T-helper 9 cell (primary cell): ENCODE results near the gene KRT79.
"Not testable (repeated sequence)": the region's sequence is repeated elsewhere in the genome, so short reads cannot be mapped to it uniquely, and the experiment has no call there.

Experiments used
- DNase-seq: peaks from one replicate; pipeline ENCODE4 v3.0.0-alpha.2; 2020
- total RNA-seq, 2 donors: gene quantifications; one replicate each; lab custom pipeline; 2026; lab: John Stamatoyannopoulos, UW

KRT79 gene
- 0 reads per million in 2 donors for total RNA-seq

GRCh38 chr12:52833922-52834726, at the start of gene KRT79:
Gene KRT79, minus strand, starts transcription at chr12:52834311. Its CDS starts 51 bp downstream, at chr12:52834260.
- no peak for DNase-seq

DNA sequence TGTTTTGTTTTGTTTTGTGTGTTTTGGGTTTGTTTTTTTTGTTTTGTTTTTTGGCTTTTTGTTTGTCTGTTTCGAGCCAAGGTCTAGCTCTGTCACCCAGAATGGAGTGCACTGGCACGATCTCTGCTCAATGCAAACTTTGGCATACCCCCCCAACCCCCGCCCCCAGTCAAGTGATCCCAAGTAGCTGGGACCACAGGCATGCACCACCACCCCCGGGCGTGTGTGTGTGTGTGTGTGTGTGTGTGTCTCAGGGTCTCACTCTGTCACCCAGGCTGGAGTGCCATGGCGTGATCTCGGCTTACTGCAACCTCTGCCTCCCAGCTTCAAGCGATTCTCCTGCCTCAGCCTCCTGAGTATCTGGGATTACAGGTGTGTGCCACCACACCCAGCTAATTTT, 46.4 kb upstream of the KRT79 start:
- not testable (repeated sequence) for DNase-seq

DNA sequence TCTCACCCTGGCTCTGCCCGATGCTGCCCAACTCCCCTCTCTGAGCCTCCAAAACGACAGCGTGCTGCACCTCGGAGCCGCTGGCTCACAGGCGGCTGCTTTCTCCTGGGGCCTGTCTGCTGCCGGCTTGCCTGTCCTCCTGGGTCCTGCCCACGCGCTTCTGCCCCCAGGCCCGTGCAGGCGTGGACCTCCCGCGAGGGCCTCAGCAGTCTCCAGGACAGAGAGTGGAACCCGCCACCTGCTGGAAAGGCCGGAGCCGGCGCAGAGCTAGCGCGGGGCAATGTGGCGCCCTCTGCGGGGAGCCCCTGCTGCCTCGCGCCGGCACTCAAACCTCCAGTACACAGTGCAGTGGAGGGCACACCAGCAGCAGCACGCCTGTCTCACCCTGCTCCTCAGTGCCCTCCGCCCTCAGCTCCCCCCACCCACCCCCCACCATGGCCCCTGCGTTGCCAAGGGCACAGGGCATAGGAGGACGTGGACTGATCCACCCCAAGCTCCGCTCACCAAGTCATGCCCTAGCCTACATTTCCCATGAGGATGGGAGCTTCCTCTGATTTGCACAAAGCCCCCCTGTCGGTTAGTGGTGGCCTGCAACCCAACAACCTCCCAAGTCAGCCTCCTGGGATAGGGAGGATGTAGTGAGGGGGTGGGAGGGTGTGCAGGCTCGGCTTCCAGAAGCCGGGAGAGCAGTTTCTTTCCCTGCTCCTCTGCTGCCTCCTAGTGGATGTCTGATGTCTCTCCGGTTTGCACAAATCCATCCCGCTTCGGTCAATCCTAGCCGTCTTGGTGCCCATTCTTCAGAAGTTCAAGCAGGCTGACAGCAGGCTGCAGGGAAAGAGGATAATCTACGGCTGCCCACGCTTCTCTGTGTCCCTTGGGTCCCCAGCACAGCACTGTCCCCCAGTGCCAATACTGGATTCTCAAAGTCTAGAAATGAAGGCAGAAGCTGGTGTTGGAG, 45.6 kb upstream of the KRT79 start:
- peak; percentile 51 for DNase-seq

DNA sequence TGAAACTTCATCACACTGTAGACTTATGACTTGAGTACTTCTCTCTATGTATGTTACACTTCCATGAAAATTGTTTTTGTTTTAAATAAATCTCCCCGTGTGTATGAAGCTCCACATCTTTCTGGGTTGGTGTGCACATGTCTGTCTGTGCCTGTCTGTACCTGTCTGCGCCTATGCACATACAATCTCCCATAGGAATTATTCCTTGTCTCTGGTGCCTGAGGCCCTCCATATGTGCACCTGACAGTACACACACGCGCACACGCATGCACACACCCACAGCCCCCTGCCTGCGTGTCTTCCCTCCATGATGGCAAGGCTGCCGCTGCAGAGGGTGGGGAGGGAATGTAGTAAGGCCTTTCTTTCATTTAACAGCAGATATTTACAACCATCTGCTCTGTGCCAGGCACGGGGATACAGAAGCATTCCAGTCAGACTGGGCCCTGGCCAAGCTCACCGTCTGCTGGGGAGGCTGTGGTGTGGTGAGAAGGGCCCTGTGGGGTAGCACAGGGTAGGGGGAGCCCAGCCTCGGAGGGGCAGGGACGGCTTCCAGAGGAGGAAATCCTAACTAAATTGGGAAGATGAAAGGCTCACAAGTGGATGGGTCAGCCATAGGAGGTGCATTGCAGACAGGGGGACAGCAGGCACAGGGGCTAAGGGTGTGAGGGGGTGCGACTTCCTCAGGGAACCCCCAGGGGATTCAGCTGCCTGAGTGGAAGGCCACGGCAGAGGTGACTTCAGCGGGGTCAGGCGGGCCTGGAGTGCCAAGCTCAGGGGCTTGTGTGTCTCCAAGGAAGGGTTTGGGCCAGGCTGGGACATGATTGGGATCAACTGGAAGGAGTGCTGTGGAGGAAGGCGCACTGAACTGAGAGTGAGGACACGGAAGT, 44.6 kb upstream of the KRT79 start:
- no peak for DNase-seq

DNA sequence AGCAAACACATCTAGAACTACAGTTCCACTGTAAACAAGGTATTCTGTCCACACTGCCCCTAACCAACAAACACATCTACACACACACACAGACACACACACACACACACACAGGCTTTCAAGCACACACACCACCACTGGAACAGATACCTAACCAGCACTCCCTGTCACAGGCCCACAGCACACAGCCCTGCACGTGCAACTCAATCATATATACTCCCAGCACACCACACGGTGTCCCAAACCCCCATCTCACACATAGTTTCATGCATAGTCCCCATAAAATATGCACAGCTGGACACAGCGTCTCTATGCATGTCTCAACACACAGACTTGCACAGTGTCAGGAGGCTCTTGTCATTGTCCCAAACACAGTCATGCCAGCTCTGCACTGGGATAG, 43.1 kb upstream of the KRT79 start:
- no peak for DNase-seq

DNA sequence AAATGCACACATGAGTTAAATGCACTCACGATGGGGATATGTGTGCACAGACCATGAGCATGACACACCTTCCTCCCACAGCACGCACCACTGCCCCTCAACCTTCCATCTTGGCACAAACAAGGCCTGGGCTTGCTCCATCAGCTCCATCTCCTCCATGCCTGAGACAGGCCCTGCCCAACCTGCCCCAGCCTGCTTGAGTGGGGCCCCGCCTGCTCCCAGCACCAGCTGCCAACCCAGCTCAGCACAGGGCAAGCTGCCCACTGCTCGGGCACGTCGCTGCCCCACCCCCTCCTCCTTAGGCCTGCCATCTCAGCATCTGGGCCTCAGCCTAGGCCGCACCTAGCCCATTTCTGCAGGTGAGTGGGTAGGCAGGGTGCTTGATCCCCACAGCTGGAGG, 42.3 kb upstream of the KRT79 start:
- no peak for DNase-seq

DNA sequence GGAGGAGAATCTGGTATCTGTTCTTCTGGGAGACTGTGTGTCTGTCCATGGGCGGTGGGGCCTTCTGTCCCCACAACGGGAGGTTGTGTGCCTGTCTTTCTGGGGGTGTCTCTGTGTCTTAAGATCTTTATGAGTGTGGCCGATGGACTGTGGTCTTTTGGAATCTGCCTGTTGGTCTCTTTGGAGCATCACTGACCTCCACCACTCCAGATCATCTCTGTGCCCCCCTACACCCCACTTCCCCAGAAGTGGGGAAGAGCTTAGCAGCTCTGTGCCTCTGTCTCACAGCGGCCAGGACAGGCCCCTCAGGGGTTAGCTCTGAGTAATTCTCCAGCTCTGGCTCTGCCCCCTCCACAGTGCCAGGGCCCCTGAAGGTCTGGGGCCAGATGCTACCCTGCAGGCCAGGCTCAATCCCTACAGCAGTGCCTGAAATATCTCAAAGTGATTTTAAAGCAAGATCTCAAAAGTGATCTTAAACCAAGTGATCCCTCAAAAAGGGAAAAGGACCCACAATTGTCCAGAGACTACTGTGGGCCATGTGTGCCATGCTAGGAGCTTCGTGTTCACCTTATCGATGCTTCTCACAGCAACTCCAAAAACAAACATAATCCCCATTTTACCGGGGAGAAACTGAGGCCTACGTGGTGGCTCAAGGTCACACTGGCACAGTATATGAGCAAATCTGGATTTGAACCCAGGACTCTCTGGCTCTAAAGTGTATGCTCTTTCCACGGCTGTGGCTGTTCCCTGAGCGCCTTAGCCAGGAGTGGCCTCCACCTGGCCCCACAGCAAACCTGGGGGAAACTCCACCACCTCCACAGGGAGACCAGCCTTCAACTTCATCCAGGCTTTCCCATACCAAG, 40.7 kb upstream of the KRT79 start:
- no peak for DNase-seq

- peak; percentile 28 for DNase-seq
Measured at GRCh38 chr12:52873832-52874572, 39.9 kb upstream of the KRT79 start.

DNA sequence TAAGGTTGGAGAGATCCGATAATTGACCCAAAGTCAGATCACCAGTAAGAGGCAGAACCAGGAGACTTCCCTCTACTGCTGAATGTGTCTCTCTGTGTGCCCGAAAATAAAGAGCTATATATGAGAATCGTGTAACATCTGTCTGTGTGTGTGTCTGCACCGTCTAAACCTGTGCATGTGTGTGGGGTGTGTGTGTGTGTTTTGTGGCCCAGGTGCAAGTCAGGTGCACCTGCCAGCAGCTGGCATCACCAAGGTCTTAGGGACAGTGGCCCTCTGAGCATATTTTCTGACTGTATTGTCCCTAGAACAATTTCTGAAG, 39.4 kb upstream of the KRT79 start:
- no peak for DNase-seq

DNA sequence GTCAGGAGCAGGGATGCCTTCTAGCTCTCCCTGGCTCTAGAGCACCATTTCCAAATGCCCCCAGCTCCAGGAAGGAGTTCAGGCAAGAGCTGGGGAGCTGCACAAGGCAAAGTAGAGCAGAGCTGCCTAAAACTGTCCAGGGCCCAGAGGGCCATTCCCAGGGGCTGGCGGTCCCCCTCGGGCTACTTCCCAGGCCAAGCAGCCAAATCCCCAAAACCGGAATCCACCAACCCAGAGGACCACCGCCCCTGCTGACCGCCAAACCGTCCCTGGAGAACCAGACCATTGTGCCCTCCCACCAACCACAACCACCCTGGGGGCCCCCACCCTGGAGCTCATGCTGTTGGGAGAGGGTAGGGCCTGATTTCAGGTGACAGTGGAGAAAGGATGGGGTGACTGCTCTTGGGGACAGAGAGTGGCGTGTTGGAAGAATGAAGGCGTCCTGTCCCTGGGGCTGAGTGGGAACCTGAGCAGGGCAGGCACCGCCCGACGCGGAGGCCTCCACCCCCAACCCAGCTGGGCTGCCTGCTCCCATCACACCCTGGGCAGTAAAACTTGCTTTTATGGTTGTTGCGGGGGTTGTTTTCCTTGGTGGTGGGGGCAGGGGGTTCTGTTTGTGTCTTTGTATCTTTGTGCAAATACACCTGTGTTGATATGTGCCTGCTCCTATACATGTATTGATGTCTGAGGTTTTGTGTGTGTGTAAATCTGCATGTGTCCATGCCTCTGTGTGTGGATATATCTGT, 38.7 kb upstream of the KRT79 start:
- DNase-seq: no peak

DNA sequence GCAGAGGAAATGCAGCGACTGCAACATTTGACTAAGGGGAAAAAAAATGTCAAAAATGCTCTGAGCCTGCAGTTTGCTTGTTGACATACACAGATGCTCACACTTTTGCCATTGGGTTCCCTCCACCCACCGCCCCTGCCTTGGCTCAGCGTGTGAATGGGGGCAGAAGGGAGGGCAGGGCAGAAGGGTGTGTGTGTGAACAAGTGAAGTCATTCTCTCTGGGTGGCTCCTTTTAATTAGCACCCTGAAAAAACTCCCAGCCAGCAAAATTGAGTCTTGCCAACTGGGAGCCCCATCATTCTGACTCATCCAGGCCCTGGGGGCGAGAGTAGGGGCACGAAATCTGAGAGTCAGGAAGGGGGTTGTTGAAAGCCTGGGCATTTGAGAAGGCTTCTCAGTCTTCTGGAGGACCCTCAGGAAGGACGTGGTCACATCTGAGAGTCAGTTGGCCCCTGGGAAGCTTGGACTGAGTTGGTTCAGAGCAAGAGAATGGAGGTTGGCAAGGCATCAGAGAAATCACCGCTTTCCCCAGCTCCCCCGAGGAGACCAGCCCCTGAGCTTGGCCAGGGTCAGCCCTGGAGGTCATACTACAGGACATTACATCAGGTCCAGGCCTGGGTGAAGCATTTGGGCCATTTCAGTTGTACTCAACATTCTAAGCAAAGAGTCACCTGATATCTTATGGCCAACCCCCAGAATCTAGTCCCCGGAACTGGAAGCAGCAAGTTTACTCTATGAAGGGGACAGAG, 37.4 kb upstream of the KRT79 start:
- no peak for DNase-seq

GRCh38 chr12:52870361-52871290, 36.5 kb upstream of the KRT79 start:
- peak; percentile 69 for DNase-seq

DNA sequence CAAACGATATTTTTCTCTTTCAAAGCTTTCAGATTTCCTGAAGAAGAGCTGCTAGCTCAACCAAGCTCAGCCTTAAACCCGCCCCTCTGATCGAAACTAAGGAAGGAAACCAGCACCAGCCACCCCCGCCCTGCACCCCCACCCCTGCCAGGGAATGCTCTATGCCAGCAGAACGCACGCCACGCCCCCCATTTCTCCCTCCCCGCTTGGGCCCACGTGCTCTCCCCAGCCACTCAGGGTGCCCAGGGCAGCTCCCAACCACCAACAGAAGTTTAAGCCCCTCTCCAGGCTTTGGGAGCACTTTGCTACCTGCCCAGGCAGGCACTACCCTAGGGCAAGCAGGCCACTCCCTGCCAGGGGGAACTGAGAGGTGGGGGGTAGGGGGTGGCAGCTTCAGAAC, 33.5 kb upstream of the KRT79 start:
- no peak for DNase-seq

GRCh38 chr12:52867152-52867551, 33.0 kb upstream of the KRT79 start:
- no peak for DNase-seq

DNA sequence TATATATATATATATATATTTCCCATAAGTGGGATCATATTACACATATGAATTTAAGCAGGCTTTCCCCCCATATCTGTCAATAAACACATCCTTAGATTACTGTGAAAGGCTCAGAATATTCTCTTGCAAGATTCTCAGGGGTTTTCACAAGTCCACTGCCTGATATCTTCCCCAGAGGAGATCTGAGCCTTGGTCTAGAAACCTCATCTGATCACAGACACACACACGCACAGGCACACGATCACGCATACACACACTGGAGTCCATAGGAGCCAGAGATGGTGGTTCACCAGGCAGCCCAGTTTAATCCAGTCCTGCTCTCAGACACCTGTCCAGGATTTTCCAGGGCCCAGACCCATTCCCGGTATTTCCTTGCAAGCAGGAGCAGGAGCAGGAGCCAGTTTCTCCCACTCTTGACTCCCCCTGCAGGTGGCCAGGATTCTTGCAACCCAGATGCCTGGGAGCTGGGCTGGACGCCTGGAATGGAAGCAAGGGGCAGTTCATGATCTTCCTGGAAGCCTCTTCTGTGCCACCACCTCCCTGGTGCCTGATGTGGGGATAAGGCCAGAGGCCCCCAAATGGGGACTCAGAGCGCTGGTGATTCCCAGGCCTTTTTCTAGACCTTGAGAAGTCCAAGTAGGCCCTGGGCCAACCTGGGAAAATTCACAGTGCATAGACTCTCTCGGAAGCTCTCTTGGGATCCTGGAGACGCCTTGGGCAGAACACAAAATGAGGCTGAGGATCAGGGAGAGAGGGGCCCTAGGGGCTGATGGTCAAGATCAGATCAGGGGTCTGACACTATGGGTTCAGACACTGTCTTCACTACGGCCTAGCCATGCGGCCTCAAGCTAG, 31.2 kb upstream of the KRT79 start:
- peak; percentile 4 for DNase-seq

GRCh38 chr12:52862023-52862422, 27.9 kb upstream of the KRT79 start:
- no peak for DNase-seq

- no peak for DNase-seq
Measured at GRCh38 chr12:52861511-52861910, 27.4 kb upstream of the KRT79 start.
